Stimulated activated CD4-positive, alpha-beta T cell treated with anti-CD3 and anti-CD28 coated beads, Interleukin-4, amount 100 ng/mL, for 48 hours (primary cell): ENCODE data around the gene HLCS.

ENCODE experiments used
- DNase-seq, 2 donors: peaks; one replicate each; pipeline ENCODE4 v3.0.0-alpha.2; 2020; ENCODE audit warnings: low read depth in 2 of 2

The HLCS gene

GRCh38 chr21:36747041-36747814, 219.2 kb downstream of the HLCS start:
- DNase-seq, result no peak

GRCh38 chr21:36745459-36745858, 221.0 kb downstream of the HLCS start:
- DNase-seq, result no peak

GRCh38 chr21:36744560-36745231, 221.8 kb downstream of the HLCS start:
- no peak for DNase-seq

- no peak for DNase-seq
Observed at GRCh38 chr21:36744190-36744559, 222.3 kb downstream of the HLCS start.

GRCh38 chr21:36743446-36743845, 223.0 kb downstream of the HLCS start:
- no peak for DNase-seq

- DNase-seq, result no peak
Observed at GRCh38 chr21:36743008-36743407, 223.5 kb downstream of the HLCS start.

- DNase-seq, result no peak
Observed at GRCh38 chr21:36741506-36741905, 225.0 kb downstream of the HLCS start.

GRCh38 chr21:36738489-36739126, 227.9 kb downstream of the HLCS start:
- DNase-seq, result no peak

- DNase-seq, result no peak
Observed at GRCh38 chr21:36735724-36736320, 230.6 kb downstream of the HLCS start.

GRCh38 chr21:36735201-36735515, 231.3 kb downstream of the HLCS start:
- no peak for DNase-seq

- DNase-seq, result no peak
Observed at GRCh38 chr21:36734367-36735200, 231.9 kb downstream of the HLCS start.

GRCh38 chr21:36733857-36734256, 232.6 kb downstream of the HLCS start:
- DNase-seq, result no peak

- no peak for DNase-seq
Observed at GRCh38 chr21:36732761-36733160, 233.7 kb downstream of the HLCS start.

- DNase-seq, result no peak
Observed at GRCh38 chr21:36732217-36732616, 234.3 kb downstream of the HLCS start.

GRCh38 chr21:36730291-36731281, 235.9 kb downstream of the HLCS start:
- DNase-seq, result no peak

- DNase-seq, result no peak
Observed at GRCh38 chr21:36729310-36729970, 237.0 kb downstream of the HLCS start.

GRCh38 chr21:36728371-36729111, 237.9 kb downstream of the HLCS start:
- no peak for DNase-seq

GRCh38 chr21:36727866-36728265, 238.6 kb downstream of the HLCS start:
- DNase-seq, result no peak

- no peak for DNase-seq
Observed at GRCh38 chr21:36725793-36726386, 240.6 kb downstream of the HLCS start.
